ENCODE data around the gene NOX3.

GRCh38 chr6:155388591-155388990 is 67.0 kb downstream of the NOX3 start:
- TF ChIP-seq CTCF (conservative IDR thresholded peaks at IDR 0.05 in 1 of 2, IDR thresholded peaks at IDR 0.05 in 1 of 2; ENCODE audit: extremely low read depth in 1 of 2, insufficient read depth in 1 of 2, low read depth in 1 of 2, low read length in 2 of 2) (no peak), EZH2 (IDR thresholded peaks at IDR 0.05; ENCODE audit: borderline replicate concordance, low read length) (no peak)
